ENCODE results near the gene RBM28.

The RBM28 gene

GRCh38 chr7:128370491-128370890, 26.8 kb upstream of the RBM28 start:
- no peak for DNase-seq (ENCODE audit: low read depth in 2 of 2)

GRCh38 chr7:128366986-128367385, 23.3 kb upstream of the RBM28 start:
- no peak for DNase-seq (ENCODE audit: low read depth in 2 of 2)

GRCh38 chr7:128366300-128366699, 22.6 kb upstream of the RBM28 start:
- DNase-seq (ENCODE audit: low read depth in 2 of 2): no peak

GRCh38 chr7:128365432-128365831, 21.7 kb upstream of the RBM28 start:
- DNase-seq (ENCODE audit: low read depth in 2 of 2): no peak

- DNase-seq (ENCODE audit: low read depth in 2 of 2): no peak
These were observed 20.6 kb upstream of the RBM28 start for GRCh38 chr7:128364166-128364870.

GRCh38 chr7:128363261-128363721, 19.6 kb upstream of the RBM28 start:
- no peak for DNase-seq (ENCODE audit: low read depth in 2 of 2)

- DNase-seq (ENCODE audit: low read depth in 2 of 2): no peak
These were observed 19.0 kb upstream of the RBM28 start for GRCh38 chr7:128362670-128363069.

GRCh38 chr7:128361411-128362379, 18.0 kb upstream of the RBM28 start, which contains the start of gene PRRT4:
PRRT4 (minus strand) TSS chr7:128361690.
- no peak for DNase-seq (ENCODE audit: low read depth in 2 of 2)

GRCh38 chr7:128360359-128360678, 16.6 kb upstream of the RBM28 start:
- DNase-seq (ENCODE audit: low read depth in 2 of 2): no peak

GRCh38 chr7:128359939-128360338, 16.2 kb upstream of the RBM28 start:
- no peak for DNase-seq (ENCODE audit: low read depth in 2 of 2)

GRCh38 chr7:128359336-128359735, 15.6 kb upstream of the RBM28 start:
- no peak for DNase-seq (ENCODE audit: low read depth in 2 of 2)

- DNase-seq (ENCODE audit: low read depth in 2 of 2): no peak
These were observed 14.5 kb upstream of the RBM28 start for GRCh38 chr7:128358233-128358632.

- no peak for DNase-seq (ENCODE audit: low read depth in 2 of 2)
These were observed 13.5 kb upstream of the RBM28 start for GRCh38 chr7:128357217-128357613.

GRCh38 chr7:128356546-128357216, 13.0 kb upstream of the RBM28 start:
- DNase-seq (ENCODE audit: low read depth in 2 of 2): no peak

- DNase-seq (ENCODE audit: low read depth in 2 of 2): no peak
These were observed 9.9 kb upstream of the RBM28 start for GRCh38 chr7:128353610-128354009.

- no peak for DNase-seq (ENCODE audit: low read depth in 2 of 2)
These were observed 9.5 kb upstream of the RBM28 start for GRCh38 chr7:128353189-128353588.

- DNase-seq (ENCODE audit: low read depth in 2 of 2): no peak
These were observed 8.9 kb upstream of the RBM28 start for GRCh38 chr7:128352636-128353035.

GRCh38 chr7:128352153-128352537, 8.4 kb upstream of the RBM28 start:
- DNase-seq (ENCODE audit: low read depth in 2 of 2): no peak

- DNase-seq (ENCODE audit: low read depth in 2 of 2): no peak
These were observed 7.8 kb upstream of the RBM28 start for GRCh38 chr7:128351296-128352152.

GRCh38 chr7:128350708-128351295, 7.1 kb upstream of the RBM28 start:
- no peak for DNase-seq (ENCODE audit: low read depth in 2 of 2)

- no peak for DNase-seq (ENCODE audit: low read depth in 2 of 2)
These were observed 5.7 kb upstream of the RBM28 start for GRCh38 chr7:128349466-128349825.

Measured in stimulated activated CD8-positive, alpha-beta memory T cell treated with anti-CD3 and anti-CD28 coated beads, Interleukin-2, amount 100 ng/mL, for 1 hour (primary cell).